Midbrain (tissue), 1 donor: ENCODE data around the gene POU2F2.
"Not testable (repeated sequence)": the region's sequence is repeated elsewhere in the genome, so short reads cannot be mapped to it uniquely, and the experiment has no call there.

Source experiments
- DNase-seq: peaks from one replicate; lab custom pipeline; 2025; lab: John Stamatoyannopoulos, UW

POU2F2 gene

GRCh38 chr19:42059196-42059595 is 73.0 kb downstream of the POU2F2 start:
- no peak for DNase-seq

GRCh38 chr19:42057846-42058245 is 74.4 kb downstream of the POU2F2 start:
- DNase-seq = no peak

- no peak for DNase-seq
These were observed 78.0 kb downstream of the POU2F2 start for GRCh38 chr19:42054205-42054604.

GRCh38 chr19:42053037-42053935 is 79.0 kb downstream of the POU2F2 start:
- no peak for DNase-seq

GRCh38 chr19:42052241-42052863 is 79.9 kb downstream of the POU2F2 start:
- DNase-seq = no peak

- no peak for DNase-seq
These were observed 80.8 kb downstream of the POU2F2 start for GRCh38 chr19:42051166-42052115.

- DNase-seq = no peak
These were observed 83.3 kb downstream of the POU2F2 start for GRCh38 chr19:42048992-42049391.

- DNase-seq = no peak
These were observed 86.7 kb downstream of the POU2F2 start for GRCh38 chr19:42045575-42045974.

- no peak for DNase-seq
These were observed 89.6 kb downstream of the POU2F2 start for GRCh38 chr19:42042455-42043170.

GRCh38 chr19:42040491-42040890 is 91.8 kb downstream of the POU2F2 start:
- not testable (repeated sequence) for DNase-seq

GRCh38 chr19:42040031-42040430 is 92.2 kb downstream of the POU2F2 start:
- no peak for DNase-seq

GRCh38 chr19:42038666-42039065 is 93.6 kb downstream of the POU2F2 start:
- no peak for DNase-seq

- DNase-seq = no peak
These were observed 94.6 kb downstream of the POU2F2 start for GRCh38 chr19:42037649-42038048.
